ENCODE results near the gene RHBDD1. TPM values are rescaled to one million over a fixed set of nuclear protein-coding genes. Genes with fewer than 3 reads are reported as not detected.

Gene RHBDD1
- total RNA-seq, 1 donor from 2014 or later: 9.9 TPM

- no peak for DNase-seq (ENCODE audit: extremely low read depth, low read depth, low spot score)
These were observed 74.0 kb downstream of the RHBDD1 start for GRCh38 chr2:226909836-226910235.

- no peak for DNase-seq (ENCODE audit: extremely low read depth, low read depth, low spot score)
These were observed 74.5 kb downstream of the RHBDD1 start for GRCh38 chr2:226910384-226910783.

GRCh38 chr2:226911932-226912331 is 76.1 kb downstream of the RHBDD1 start:
- DNase-seq (ENCODE audit: extremely low read depth, low read depth, low spot score): no peak

DNA sequence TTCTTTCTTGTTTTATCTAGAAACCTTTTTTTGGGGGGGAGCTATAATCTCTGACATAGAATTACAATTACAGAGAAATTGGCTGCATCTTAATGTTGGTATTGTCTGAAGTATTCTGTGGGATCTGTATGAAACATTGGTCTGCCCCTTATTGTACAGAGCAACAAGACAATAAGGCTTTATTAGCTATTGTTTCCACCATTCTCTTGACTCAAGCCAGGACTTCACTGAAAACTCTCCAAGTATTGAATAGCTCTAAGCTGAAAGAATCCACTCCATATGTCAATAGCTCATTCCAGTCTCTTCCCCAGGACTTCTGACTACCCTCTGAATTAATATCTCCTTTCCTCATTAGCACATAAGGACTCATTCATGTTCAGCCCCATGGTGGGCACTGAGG is 77.8 kb downstream of the RHBDD1 start:
- no peak for DNase-seq (ENCODE audit: extremely low read depth, low read depth, low spot score)

DNA sequence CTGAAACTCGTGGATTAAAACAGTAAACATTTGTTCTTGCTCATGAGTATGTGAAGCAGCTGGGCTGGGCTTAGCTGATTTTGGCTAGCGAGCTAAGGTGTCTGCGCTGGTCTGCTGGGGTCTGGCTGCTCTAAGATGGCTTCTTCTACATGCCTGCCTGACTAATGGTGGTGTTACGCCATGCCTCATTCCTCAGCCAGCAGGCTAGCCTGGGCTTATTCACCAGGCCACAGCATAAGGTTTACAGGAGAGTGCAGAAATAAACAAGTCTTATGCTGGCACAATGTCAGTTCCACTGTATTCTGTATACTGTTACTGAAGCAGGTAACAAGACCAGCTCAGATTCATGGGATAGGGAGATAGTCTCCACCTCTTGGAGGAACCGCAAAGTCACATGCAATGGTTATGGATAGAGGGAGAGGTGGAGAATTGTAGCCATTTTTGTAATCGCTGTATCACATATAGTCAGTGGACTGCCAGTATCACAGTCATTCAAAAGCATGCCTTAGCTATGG is 80.0 kb downstream of the RHBDD1 start:
- DNase-seq (ENCODE audit: extremely low read depth, low read depth, low spot score): no peak

- DNase-seq (ENCODE audit: extremely low read depth, low read depth, low spot score): no peak
These were observed 80.8 kb downstream of the RHBDD1 start for GRCh38 chr2:226916669-226917068.

- DNase-seq (ENCODE audit: extremely low read depth, low read depth, low spot score): no peak
These were observed 96.6 kb downstream of the RHBDD1 start for GRCh38 chr2:226932443-226932842.

DNA sequence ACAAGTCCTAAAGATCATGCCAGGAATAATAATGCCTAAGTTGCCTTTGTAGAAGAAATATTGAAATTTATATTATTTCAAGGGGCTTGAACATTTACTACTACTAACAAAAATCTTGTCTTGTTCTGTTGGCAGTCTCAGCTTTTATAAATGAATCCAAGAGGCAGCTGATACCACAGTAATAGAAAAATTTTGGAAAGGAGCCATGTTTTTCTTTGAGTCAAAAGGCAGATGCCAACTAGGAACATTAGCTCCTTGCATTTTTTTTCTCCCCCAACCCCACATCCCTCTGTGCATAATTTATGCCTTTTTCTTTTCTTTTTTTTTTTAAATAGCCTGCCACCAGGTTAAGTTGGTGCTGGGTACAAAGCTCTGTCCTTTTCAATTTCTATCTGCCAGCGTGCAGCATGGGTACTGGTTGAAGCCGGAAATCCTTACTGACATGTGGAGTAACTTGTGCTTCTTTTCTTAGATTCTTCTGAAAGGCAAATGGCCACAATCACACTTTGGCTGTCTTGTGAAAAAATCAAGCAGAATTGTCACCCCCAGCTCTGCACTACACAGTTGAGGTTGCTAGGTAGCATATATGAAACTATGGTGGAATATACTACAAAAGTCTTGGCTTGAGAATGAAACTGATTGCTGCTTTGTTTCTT is 98.8 kb downstream of the RHBDD1 start:
- DNase-seq (ENCODE audit: extremely low read depth, low read depth, low spot score): no peak

DNA sequence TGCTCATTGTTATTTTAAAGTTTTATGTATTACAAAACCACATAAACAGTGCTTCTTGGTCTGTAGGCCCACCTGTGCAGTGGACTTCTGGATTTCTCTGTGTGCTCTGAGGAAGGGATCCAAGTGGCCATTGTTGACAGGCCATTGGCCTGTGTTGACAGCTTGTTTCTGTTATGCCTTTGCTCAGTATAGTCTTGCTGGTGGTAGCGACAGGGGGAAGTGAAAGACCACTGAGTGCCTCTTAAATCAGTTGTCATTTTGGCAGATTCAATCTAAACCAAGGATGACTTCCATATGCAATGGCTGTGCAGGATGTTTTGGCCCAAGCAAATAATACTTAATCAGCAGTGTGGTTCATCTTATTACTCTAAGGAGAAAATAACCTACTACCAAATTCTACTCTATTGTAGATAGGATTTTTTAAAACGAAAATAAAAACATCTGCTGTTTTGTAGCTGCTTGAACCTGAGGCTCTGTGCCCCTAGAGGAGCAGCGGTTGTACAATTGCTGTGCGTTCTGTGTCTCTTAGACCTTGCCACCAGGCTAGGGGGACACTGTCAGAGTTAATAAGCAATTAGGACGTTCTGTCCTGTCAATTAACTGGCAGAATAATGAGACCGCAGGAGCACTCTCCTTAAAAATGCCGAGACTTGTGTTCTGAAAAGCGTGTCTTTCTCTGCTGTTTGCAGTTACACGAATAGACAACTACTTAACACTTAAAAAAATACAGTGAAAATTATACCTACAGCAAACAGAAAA is 108.2 kb downstream of the RHBDD1 start:
- no peak for DNase-seq (ENCODE audit: extremely low read depth, low read depth, low spot score)

DNA sequence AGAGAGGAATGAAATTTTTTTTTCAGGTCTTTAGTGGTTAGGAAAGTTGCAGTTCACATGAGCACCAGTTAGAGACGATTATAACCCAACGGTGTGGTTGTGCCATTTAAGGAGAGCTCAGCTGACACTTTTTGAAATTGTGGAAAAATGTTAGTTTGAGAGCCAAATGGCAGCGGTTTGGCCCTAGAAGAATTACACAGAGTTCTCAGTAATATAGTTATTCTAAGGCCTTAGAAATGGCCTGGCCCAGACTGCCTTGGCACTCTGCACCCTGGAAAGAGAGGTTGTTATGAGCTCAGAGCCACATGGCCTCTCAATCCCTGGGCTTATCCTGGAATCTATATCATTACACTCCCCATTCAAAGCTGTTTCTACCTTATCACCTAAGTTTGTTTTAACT is 117.4 kb downstream of the RHBDD1 start:
- DNase-seq (ENCODE audit: extremely low read depth, low read depth, low spot score): no peak

DNA sequence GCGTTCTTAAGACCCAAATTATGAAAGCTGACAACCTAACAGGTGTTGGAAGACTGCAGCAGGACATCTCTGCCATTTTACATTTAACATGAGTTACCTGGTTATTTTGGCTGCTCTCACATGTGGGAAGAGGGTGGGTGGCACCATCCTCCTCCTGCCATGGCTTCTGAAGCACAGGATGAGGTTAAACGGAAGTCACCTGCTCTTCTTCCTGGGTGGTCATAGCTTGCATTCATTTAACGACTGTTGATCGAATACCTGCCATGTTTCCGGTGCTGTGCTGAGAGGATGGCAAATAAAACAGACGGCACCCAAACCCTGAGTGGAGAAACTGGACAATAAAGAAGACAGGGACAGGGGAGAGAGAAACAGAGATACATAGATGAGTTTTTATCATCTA is 118.0 kb downstream of the RHBDD1 start:
- DNase-seq (ENCODE audit: extremely low read depth, low read depth, low spot score): no peak

GRCh38 chr2:226956659-226957058 is 120.8 kb downstream of the RHBDD1 start:
- DNase-seq (ENCODE audit: extremely low read depth, low read depth, low spot score): no peak

DNA sequence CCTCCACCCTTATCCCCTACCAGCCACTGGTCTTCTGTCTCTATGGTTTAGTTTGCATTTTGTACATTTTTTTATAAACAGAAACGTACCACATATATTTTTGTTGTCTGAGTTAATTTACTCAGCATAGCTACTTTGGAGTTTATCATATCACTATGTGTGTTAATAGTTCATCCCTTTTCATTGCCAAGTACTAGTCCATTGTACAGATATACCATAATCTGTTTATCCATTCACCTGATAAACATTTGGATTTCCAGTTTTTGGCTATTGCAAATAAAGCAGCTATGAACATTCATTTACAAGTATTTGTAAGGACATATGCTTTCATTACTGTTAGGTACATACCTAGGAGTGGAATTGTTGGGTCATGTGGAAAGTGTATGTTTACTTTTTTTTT is 123.6 kb downstream of the RHBDD1 start:
- DNase-seq (ENCODE audit: extremely low read depth, low read depth, low spot score): no peak

- DNase-seq (ENCODE audit: extremely low read depth, low read depth, low spot score): no peak
These were observed 126.4 kb downstream of the RHBDD1 start for GRCh38 chr2:226962176-226962773.

GRCh38 chr2:226963528-226963927 is 127.7 kb downstream of the RHBDD1 start:
- DNase-seq (ENCODE audit: extremely low read depth, low read depth, low spot score): no peak

DNA sequence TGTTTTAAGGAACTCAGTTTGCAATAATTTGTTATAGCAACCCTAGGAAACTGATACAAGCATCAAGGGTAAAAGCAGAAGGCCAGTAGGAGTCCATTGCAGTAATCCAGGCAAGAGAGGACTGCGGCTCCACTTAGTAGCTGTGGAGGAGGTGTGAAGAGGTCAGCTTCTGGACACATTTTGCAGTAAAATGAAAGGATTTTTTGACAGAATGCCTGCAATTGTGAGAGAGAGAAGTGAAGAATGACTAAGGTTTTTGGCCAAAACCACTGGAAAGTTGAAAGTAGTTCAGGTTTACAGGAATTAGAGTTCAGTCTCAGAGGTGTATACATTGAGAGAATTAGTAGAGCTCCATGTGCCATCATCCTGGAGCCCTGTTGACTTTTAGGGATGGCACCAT is 129.5 kb downstream of the RHBDD1 start:
- DNase-seq (ENCODE audit: extremely low read depth, low read depth, low spot score): no peak

DNA sequence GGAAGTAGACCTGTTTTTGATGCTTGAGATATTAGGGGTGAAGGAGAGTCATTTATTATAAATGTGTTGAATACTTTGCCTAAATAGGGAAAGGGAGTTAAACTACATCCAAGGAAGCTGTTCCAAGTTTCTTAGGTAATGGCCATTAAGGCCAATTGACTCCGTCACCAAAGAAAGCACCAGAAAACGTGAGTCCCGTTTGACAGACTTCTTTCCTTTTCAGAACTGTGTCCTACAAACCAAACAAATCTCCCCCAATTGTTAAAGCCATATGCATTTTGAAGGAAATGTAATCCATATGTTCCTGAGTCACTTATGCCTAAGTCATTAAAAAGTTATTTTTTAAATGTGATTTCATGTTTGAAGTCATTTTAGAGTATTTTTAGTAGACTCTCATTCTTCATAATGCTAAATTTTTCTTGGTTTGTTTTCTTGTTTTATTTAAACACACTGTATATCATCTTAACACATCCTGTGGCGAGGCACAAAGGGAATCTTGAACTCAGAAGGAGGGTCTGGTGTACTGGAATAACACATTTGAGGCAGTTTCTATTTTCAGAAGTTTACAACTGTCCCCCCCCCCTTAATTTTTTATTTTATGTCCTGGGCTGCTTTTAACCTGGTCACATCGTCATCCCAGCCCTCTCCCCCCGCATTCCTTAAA is 133.7 kb downstream of the RHBDD1 start:
- no peak for DNase-seq (ENCODE audit: extremely low read depth, low read depth, low spot score)

DNA sequence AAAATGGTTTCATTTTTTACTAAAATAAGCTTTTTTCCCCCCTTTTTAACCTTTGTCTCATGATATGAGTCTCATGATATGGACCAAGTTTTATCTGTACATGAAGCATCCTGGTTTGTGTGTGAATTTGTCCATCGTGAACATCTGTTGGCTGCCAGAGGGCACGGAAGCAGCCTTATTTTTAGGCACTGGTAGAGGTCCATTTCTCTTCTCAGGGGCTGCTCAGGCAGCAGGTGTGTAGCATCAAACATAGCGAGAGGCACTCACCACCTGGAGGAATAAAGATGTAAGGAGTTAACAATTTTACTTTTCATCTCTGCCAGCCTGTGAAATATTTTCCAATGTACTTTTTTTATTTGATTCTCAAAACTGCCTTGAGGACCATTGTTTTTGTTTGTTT is 134.5 kb downstream of the RHBDD1 start:
- no peak for DNase-seq (ENCODE audit: extremely low read depth, low read depth, low spot score)

- DNase-seq (ENCODE audit: extremely low read depth, low read depth, low spot score): no peak
These were observed 135.2 kb downstream of the RHBDD1 start for GRCh38 chr2:226971084-226971483.

DNA sequence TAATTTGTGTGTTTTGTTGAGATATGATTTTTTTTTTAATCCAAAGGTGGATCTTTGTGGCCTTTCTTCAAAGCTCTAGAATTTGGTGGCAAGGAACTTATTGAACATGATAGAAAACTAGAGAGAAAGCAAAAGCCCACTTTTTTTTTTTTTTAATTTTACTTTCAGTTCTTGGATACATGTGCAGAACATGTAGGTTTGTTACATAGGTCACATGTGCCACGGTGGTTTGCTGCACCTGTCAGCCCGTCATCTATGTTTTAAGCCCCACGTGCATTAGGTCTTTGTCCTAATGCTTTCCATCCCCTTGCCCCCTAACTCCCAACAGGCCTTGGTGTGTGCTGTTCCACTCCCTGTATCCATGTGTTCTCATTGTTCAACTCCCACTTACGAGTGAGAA is 135.9 kb downstream of the RHBDD1 start:
- DNase-seq (ENCODE audit: extremely low read depth, low read depth, low spot score): no peak

- DNase-seq (ENCODE audit: extremely low read depth, low read depth, low spot score): no peak
These were observed 138.0 kb downstream of the RHBDD1 start for GRCh38 chr2:226973816-226974215.

Measured in glomerular endothelial cell (primary cell).